ENCODE data around the gene RPL36A.
A peak's percentile ranks its signal among the peaks of the same experiment; 100 is the strongest.

The RPL36A gene

GRCh38 chrX:101369687-101370086 lies 21.1 kb upstream of the RPL36A start:
- H3K27me3 ChIP-seq (ENCODE audit: control insufficient read depth, insufficient read depth, low read length): no peaks in the 10 kb centered on the region
- no peaks in the 10 kb centered on the region for H3K9me3 ChIP-seq (ENCODE audit: control insufficient read depth, low read length)
- no peak overlapping the region for H3K9ac ChIP-seq (ENCODE audit: low read length)
- no peaks in the 10 kb centered on the region for H3K36me3 ChIP-seq (ENCODE audit: control insufficient read depth, insufficient read depth, low read length)
- no peak overlapping the region for H3K4me3 ChIP-seq (ENCODE audit: low read length)
- no peaks in the 10 kb centered on the region for H3K4me1 ChIP-seq (ENCODE audit: control insufficient read depth, insufficient read depth, low read length)

- no peak overlapping the region for H3K9ac ChIP-seq (ENCODE audit: low read length)
- H3K9me3 ChIP-seq (ENCODE audit: control insufficient read depth, low read length): no peaks in the 10 kb centered on the region
- no peaks in the 10 kb centered on the region for H3K36me3 ChIP-seq (ENCODE audit: control insufficient read depth, insufficient read depth, low read length)
- no peak overlapping the region for H3K4me3 ChIP-seq (ENCODE audit: low read length)
- H3K4me1 ChIP-seq (ENCODE audit: control insufficient read depth, insufficient read depth, low read length): no peaks in the 10 kb centered on the region
- no peaks in the 10 kb centered on the region for H3K27me3 ChIP-seq (ENCODE audit: control insufficient read depth, insufficient read depth, low read length)
Observed at GRCh38 chrX:101370888-101371504, 19.8 kb upstream of the RPL36A start.

- H3K9ac ChIP-seq (ENCODE audit: low read length): no peak overlapping the region
- H3K4me1 ChIP-seq (ENCODE audit: control insufficient read depth, insufficient read depth, low read length): no peaks in the 10 kb centered on the region
- H3K36me3 ChIP-seq (ENCODE audit: control insufficient read depth, insufficient read depth, low read length): no peaks in the 10 kb centered on the region
- H3K9me3 ChIP-seq (ENCODE audit: control insufficient read depth, low read length): no peaks in the 10 kb centered on the region
- H3K27me3 ChIP-seq (ENCODE audit: control insufficient read depth, insufficient read depth, low read length): no peaks in the 10 kb centered on the region
- H3K4me3 ChIP-seq (ENCODE audit: low read length): no peak overlapping the region
Observed at GRCh38 chrX:101377547-101377946, 13.3 kb upstream of the RPL36A start.

- Histone ChIP-seq H3K27me3 (ENCODE audit: control insufficient read depth, insufficient read depth, low read length) (no peaks in the 10 kb centered on the region), H3K9ac (ENCODE audit: low read length) (no peak overlapping the region), H3K9me3 (ENCODE audit: control insufficient read depth, low read length) (no peaks in the 10 kb centered on the region), H3K4me3 (ENCODE audit: low read length) (no peak overlapping the region), H3K4me1 (ENCODE audit: control insufficient read depth, insufficient read depth, low read length) (no peaks in the 10 kb centered on the region), H3K36me3 (ENCODE audit: control insufficient read depth, insufficient read depth, low read length) (no peaks in the 10 kb centered on the region)
Observed at GRCh38 chrX:101383679-101384205, 7.1 kb upstream of the RPL36A start.

GRCh38 chrX:101385026-101385684 lies 5.7 kb upstream of the RPL36A start:
- Histone ChIP-seq H3K4me3 (ENCODE audit: low read length) (no peak overlapping the region), H3K9me3 (ENCODE audit: control insufficient read depth, low read length) (no peaks in the 10 kb centered on the region), H3K36me3 (ENCODE audit: control insufficient read depth, insufficient read depth, low read length) (no peaks in the 10 kb centered on the region), H3K9ac (ENCODE audit: low read length) (no peak overlapping the region), H3K4me1 (ENCODE audit: control insufficient read depth, insufficient read depth, low read length) (no peaks in the 10 kb centered on the region), H3K27me3 (ENCODE audit: control insufficient read depth, insufficient read depth, low read length) (no peaks in the 10 kb centered on the region)

- H3K27me3 ChIP-seq (ENCODE audit: control insufficient read depth, insufficient read depth, low read length): no peaks in the 10 kb centered on the region
- H3K9me3 ChIP-seq (ENCODE audit: control insufficient read depth, low read length): no peaks in the 10 kb centered on the region
- no peak within 1 kb of the TSS for H3K4me3 ChIP-seq (ENCODE audit: low read length)
- H3K4me1 ChIP-seq (ENCODE audit: control insufficient read depth, insufficient read depth, low read length): peaks cover 3% of the 10 kb centered on the region
- H3K9ac ChIP-seq (ENCODE audit: low read length): no peak within 1 kb of the TSS
- H3K36me3 ChIP-seq (ENCODE audit: control insufficient read depth, insufficient read depth, low read length): no peaks in the 10 kb centered on the region
Observed at GRCh38 chrX:101385795-101386541, 4.8 kb upstream of the RPL36A start, which contains the start of gene BTK. BTK (minus strand) TSS chrX:101386191; CDS start chrX:101375284, 10,907 bp downstream.

- H3K4me1 ChIP-seq (ENCODE audit: control insufficient read depth, insufficient read depth, low read length): peaks cover 6% of the 10 kb centered on the region
- no peak overlapping the region for H3K9ac ChIP-seq (ENCODE audit: low read length)
- H3K27me3 ChIP-seq (ENCODE audit: control insufficient read depth, insufficient read depth, low read length): no peaks in the 10 kb centered on the region
- H3K9me3 ChIP-seq (ENCODE audit: control insufficient read depth, low read length): no peaks in the 10 kb centered on the region
- no peaks in the 10 kb centered on the region for H3K36me3 ChIP-seq (ENCODE audit: control insufficient read depth, insufficient read depth, low read length)
- H3K4me3 ChIP-seq (ENCODE audit: low read length): no peak overlapping the region
Observed at GRCh38 chrX:101386542-101386885, 4.3 kb upstream of the RPL36A start.

- Histone ChIP-seq H3K9me3 (ENCODE audit: control insufficient read depth, low read length) (no peaks in the 10 kb centered on the region), H3K36me3 (ENCODE audit: control insufficient read depth, insufficient read depth, low read length) (no peaks in the 10 kb centered on the region), H3K9ac (ENCODE audit: low read length) (no peak overlapping the region), H3K27me3 (ENCODE audit: control insufficient read depth, insufficient read depth, low read length) (no peaks in the 10 kb centered on the region), H3K4me1 (ENCODE audit: control insufficient read depth, insufficient read depth, low read length) (peaks cover 9% of the 10 kb centered on the region), H3K4me3 (ENCODE audit: low read length) (no peak overlapping the region)
Observed at GRCh38 chrX:101388604-101389003, 2.2 kb upstream of the RPL36A start.

GRCh38 chrX:101391831-101392230 lies 1.0 kb downstream of the RPL36A start:
- H3K9ac ChIP-seq (ENCODE audit: low read length): peak overlapping the region; percentile 74
- H3K36me3 ChIP-seq (ENCODE audit: control insufficient read depth, insufficient read depth, low read length): no peaks in the 10 kb centered on the region
- H3K4me1 ChIP-seq (ENCODE audit: control insufficient read depth, insufficient read depth, low read length): peaks cover 9% of the 10 kb centered on the region
- no peaks in the 10 kb centered on the region for H3K27me3 ChIP-seq (ENCODE audit: control insufficient read depth, insufficient read depth, low read length)
- no peak overlapping the region for H3K4me3 ChIP-seq (ENCODE audit: low read length)
- H3K9me3 ChIP-seq (ENCODE audit: control insufficient read depth, low read length): no peaks in the 10 kb centered on the region

GRCh38 chrX:101393530-101394305 lies 2.9 kb downstream of the RPL36A start:
- Histone ChIP-seq H3K9ac (ENCODE audit: low read length) (no peak overlapping the region), H3K27me3 (ENCODE audit: control insufficient read depth, insufficient read depth, low read length) (no peaks in the 10 kb centered on the region), H3K4me3 (ENCODE audit: low read length) (no peak overlapping the region), H3K4me1 (ENCODE audit: control insufficient read depth, insufficient read depth, low read length) (peaks cover 9% of the 10 kb centered on the region), H3K9me3 (ENCODE audit: control insufficient read depth, low read length) (no peaks in the 10 kb centered on the region), H3K36me3 (ENCODE audit: control insufficient read depth, insufficient read depth, low read length) (no peaks in the 10 kb centered on the region)

GRCh38 chrX:101394372-101394771 lies 3.6 kb downstream of the RPL36A start:
- peaks cover 9% of the 10 kb centered on the region for H3K4me1 ChIP-seq (ENCODE audit: control insufficient read depth, insufficient read depth, low read length)
- no peaks in the 10 kb centered on the region for H3K27me3 ChIP-seq (ENCODE audit: control insufficient read depth, insufficient read depth, low read length)
- no peak overlapping the region for H3K4me3 ChIP-seq (ENCODE audit: low read length)
- H3K9me3 ChIP-seq (ENCODE audit: control insufficient read depth, low read length): no peaks in the 10 kb centered on the region
- H3K36me3 ChIP-seq (ENCODE audit: control insufficient read depth, insufficient read depth, low read length): no peaks in the 10 kb centered on the region
- H3K9ac ChIP-seq (ENCODE audit: low read length): no peak overlapping the region

Data from mucosa of stomach (tissue), 1 donor.